HG03565 (cell line): ENCODE results near the gene LPAR2.
"Not testable (repeated sequence)": the region's sequence is repeated elsewhere in the genome, so short reads cannot be mapped to it uniquely, and the experiment has no call there.

Experiments used
- ATAC-seq: cut with Tn5 transposase; IDR thresholded peaks from one replicate; pipeline ENCODE4 v1.9.1; 2021; ENCODE audit warnings: mild to moderate bottlenecking, moderate library complexity; ENCODE audit not compliant: unreplicated experiment

LPAR2 gene

DNA sequence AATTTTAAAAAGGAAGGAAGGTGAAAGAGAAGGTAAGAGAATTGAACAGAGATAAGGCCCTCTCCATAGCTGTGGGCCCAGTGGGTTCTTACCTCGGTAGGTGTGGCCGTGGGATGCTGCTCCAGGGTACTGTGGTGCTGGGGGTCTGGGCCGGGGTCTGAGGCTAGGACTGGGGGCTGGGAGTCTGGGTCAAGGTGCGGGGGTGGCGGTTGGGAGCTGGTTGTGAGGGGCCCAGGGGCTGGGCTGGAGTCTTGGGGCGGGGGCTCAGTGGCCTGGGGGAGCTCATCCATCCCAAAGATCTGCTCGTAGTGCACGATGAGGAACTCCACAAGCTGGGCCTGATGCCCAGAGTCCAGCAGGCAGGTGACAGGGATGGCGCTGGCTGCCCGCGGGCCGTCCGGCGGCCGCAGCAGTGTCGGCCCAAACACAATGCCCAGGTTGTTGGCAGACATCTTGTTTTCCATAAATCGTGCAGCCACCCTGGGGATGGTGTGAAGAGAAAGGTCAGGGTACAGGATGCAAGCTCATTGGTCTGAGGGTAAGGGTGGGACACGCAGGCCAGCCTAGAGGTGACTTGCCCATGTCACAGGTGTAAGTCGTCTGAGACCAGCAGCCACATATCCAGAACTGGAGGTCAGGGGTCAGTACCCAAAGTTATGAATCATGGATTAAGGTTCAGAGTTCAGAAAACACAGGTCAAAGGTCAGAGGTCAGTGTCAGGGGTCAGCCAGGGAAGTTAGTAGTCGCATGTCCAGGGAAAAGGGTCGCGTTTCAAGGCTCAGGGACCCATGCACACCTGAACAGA is 5.9 kb upstream of the LPAR2 start:
- ATAC-seq = no peak

- no peak for ATAC-seq
These were observed 4.6 kb upstream of the LPAR2 start for GRCh38 chr19:19632661-19633060.

GRCh38 chr19:19631346-19631745 is 3.3 kb upstream of the LPAR2 start:
- ATAC-seq = no peak

- ATAC-seq = no peak
These were observed 2.4 kb upstream of the LPAR2 start for GRCh38 chr19:19630426-19630825.

DNA sequence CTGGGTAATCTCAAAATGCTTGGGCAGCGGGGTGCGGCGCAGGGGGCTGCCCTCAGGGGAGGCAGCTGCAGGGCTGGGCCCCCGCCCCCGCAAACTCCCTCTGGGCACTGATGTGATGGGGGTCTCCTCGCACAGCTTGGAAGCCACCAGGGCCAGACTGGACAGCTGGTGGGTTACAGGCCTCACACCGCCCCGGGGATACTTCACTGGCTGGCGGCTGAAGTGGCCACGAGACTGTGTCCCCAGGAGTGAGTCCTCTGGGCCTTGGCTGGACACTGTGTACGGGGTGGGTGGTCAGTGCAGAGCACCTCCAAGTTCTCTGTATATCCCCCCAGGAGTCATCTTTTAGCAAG is 2.0 kb upstream of the LPAR2 start:
- ATAC-seq = no peak

DNA sequence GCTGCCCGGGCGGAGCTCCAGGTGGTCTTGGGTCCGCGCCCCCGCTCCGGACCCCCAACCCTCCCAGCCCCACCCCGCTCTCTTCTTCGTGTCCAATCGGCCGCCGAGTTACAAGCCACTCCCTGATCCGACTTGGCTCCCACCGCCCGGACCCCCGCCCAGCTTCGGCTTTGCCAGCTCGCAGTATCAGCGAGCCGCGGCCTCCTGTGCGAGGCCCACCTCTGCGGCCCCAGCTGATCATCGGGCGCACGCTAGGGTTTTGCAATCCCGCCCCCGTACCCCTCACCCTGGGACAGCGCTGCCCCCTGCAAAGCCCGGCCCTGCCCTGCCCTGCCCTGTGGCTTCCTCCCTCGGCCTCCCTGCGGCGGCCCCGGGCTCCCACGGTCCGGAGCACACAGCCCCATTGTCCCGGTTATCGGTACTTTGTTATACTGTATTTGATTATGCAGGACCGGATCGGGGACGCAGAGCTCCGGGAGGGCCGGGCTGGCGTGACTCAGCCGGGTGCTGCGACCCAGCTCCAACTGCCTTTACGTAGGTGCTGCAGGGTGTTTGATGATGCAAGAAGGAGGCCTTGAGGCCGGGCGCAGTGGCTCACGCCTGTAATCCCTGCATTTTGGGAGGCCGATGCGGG is 598 bp upstream of the LPAR2 start:
- ATAC-seq = no peak

GRCh38 chr19:19626516-19627472 is 1.2 kb downstream of the LPAR2 start:
- ATAC-seq = no peak

GRCh38 chr19:19624032-19624570 is 3.9 kb downstream of the LPAR2 start:
- ATAC-seq = no peak

- no peak for ATAC-seq
These were observed 4.6 kb downstream of the LPAR2 start for GRCh38 chr19:19623383-19623782.

DNA sequence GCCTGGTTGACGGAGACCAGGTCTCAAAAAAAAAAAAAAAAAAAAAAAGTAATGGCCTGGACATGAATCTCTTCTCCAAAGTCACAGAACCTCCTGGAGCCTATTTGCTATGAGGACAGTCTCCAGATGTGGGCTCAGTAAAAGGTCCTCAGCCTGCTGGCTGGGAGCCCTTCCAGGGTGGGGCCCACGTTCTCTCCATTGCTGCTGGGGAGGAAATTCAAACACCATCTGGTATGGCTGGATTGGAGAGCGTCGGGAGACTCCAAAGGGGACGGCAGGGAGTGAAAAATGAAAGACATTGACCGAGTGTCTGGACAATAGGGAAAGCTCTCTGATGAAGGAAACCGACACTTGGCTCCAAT is 8.2 kb downstream of the LPAR2 start:
- no peak for ATAC-seq

GRCh38 chr19:19619181-19619848 is 8.7 kb downstream of the LPAR2 start:
- ATAC-seq = no peak

GRCh38 chr19:19618219-19619051 is 9.6 kb downstream of the LPAR2 start, which contains the start of gene PBX4:
PBX4 (minus strand) TSS chr19:19618687; CDS start chr19:19618629, 58 bp downstream.
- ATAC-seq = peak; percentile 91

DNA sequence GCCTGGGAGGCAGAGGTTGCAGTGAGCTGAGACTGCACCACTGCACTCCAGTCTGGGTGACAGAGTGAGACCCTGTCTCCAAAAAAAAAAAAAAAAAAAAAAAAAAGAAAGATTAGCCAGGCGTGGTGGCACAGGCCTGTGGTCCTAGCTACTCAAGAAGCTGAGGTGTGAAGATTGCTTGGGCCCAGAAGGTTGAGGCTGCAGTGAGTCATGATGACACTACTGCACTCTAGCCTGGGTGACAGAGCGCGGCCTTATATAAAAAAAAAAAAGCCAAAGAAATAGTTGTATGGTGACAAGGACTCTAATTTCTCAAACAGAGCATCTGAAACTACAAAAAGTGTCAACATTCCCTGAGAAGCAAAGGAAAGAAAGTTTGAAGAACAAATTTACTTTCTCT is 12.9 kb downstream of the LPAR2 start:
- ATAC-seq = no peak

GRCh38 chr19:19613506-19613905 is 14.5 kb downstream of the LPAR2 start:
- ATAC-seq = no peak

DNA sequence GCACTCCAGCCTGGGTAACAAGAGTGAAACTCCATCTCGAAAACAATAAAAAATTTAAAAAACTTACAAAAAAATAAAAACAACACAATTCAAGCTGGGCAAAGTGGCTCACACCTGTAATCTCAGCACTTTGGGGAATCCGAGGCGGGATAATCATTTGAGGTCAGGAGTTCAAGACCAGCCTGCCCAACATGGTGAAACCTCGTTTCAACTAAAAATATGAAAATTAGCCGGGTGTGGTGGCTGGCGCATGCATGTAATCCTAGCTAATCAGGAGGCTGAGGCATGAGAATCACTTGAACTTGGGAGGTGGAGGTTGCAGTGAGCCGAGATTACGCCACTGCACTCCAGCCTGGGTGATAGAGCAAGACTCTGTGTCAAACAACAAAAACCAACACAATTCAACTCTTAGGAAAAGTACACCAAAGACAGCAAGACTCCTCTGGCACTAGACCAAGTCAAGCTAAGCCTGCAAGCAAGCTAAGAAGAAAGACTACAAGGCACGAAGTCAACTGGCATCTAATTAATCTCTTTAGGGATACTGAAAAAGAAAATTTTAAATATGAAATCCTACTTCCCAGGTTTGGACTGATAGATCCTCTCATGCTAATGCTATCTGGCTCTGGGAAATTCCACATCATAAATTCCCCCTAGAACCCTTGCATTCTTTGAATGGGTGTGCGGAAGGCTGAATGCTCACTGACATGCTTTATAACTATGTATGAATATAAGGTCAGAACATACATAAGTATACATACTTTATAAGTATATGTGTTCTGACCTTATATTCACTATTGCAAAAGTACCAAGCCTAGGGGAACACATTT is 17.4 kb downstream of the LPAR2 start:
- no peak for ATAC-seq

- not testable (repeated sequence) for ATAC-seq
These were observed 21.3 kb downstream of the LPAR2 start for GRCh38 chr19:19606686-19607085.

DNA sequence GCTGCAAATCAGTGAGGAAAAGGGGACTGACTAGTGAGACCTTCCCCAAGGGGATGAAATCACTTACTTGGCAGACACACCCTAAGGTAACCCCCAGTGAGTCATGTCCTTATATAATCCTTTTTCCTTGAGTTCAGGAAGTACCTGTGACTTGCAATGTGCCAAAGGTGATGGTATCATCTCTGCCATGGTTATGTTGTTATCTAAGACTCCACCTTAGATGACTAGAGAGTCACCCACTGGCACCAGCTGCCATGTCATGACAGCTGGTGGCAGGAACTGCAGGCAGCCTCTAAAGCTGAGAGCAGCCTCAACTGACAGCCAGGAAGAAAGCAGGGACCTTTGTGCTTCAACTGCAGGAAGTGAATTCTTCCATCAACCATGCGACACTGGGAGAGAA is 22.0 kb downstream of the LPAR2 start:
- ATAC-seq = no peak

GRCh38 chr19:19602713-19603324 is 25.2 kb downstream of the LPAR2 start:
- no peak for ATAC-seq
